Measurements from ENCODE around the gene SLC22A7.

- TF ChIP-seq EZH2phosphoT487 (IDR thresholded peaks at IDR 0.05; ENCODE audit: insufficient read depth, low read depth) (no peak), EZH2 (IDR thresholded peaks at IDR 0.05; ENCODE audit: insufficient read depth, poor library complexity, severe bottlenecking) (no peak)
Measured at GRCh38 chr6:43308101-43308989, 10.3 kb downstream of the SLC22A7 start, which contains the start of gene CRIP3.
